H9 (cell line): ENCODE measurements around the gene ABHD17C. TPM values are rescaled to one million over a fixed set of nuclear protein-coding genes. Genes with fewer than 3 reads are reported as not detected.

Source experiments
- DNase-seq: peaks from one replicate; pipeline ENCODE4 v3.0.0-alpha.2; 2017
- H2AFZ ChIP-seq: one replicate; pipeline ENCODE4 v1.6.1; 2013; ENCODE audit warnings: mild to moderate bottlenecking, low read length, control low read depth, moderate library complexity
- H2AK5ac ChIP-seq: 2 replicates; pipeline ENCODE4 v1.6.1; 2013; ENCODE audit warnings: low read length, control low read depth, mixed read lengths; ENCODE audit not compliant: insufficient read length
- H2BK120ac ChIP-seq: one replicate; pipeline ENCODE4 v1.6.1; 2013; ENCODE audit warnings: low read depth, mild to moderate bottlenecking, low read length, control low read depth, inconsistent platforms; ENCODE audit not compliant: poor library complexity, severe bottlenecking
- H2BK12ac ChIP-seq: 2 replicates; pipeline ENCODE4 v1.6.1; 2013; ENCODE audit warnings: low read length, control low read depth, mixed read lengths, low read depth; ENCODE audit not compliant: insufficient read length
- H2BK15ac ChIP-seq: 2 replicates; pipeline ENCODE4 v1.6.1; 2013; ENCODE audit warnings: low read depth, low read length, control low read depth
- H2BK20ac ChIP-seq: one replicate; pipeline ENCODE4 v1.6.1; 2013; ENCODE audit warnings: low read depth, mild to moderate bottlenecking, low read length, control low read depth, inconsistent platforms; ENCODE audit not compliant: poor library complexity, severe bottlenecking
- H2BK5ac ChIP-seq: 2 replicates; pipeline ENCODE4 v1.6.1; 2013; ENCODE audit warnings: low read length, control low read depth, mixed read lengths; ENCODE audit not compliant: insufficient read length
- H3K14ac ChIP-seq: 2 replicates; pipeline ENCODE4 v1.6.1; 2013; ENCODE audit warnings: low read length, control low read depth; ENCODE audit not compliant: insufficient read depth
- H3K18ac ChIP-seq: 2 replicates; pipeline ENCODE4 v1.6.1; 2013; ENCODE audit warnings: low read depth, mild to moderate bottlenecking, mixed read lengths, low read length, control low read depth; ENCODE audit not compliant: insufficient read length
- H3K23ac ChIP-seq: 2 replicates; pipeline ENCODE4 v1.6.1; 2013; ENCODE audit warnings: low read length, control low read depth, mixed read lengths, low read depth; ENCODE audit not compliant: insufficient read length
- H3K23me2 ChIP-seq: 2 replicates; pipeline ENCODE4 v1.6.1; 2013; ENCODE audit warnings: low read depth, mild to moderate bottlenecking, mixed read lengths, low read length, control low read depth; ENCODE audit not compliant: insufficient read length, poor library complexity, severe bottlenecking
- H3K27ac ChIP-seq: 2 replicates; pipeline ENCODE4 v1.5.1; 2013; ENCODE audit warnings: low read length, control low read depth, mixed read lengths, low read depth; ENCODE audit not compliant: insufficient read length
- H3K27me3 ChIP-seq: 2 replicates; pipeline ENCODE4 v1.6.1; 2013; ENCODE audit warnings: low read length, control low read depth, inconsistent platforms; ENCODE audit not compliant: insufficient read depth
- H3K4ac ChIP-seq: 2 replicates; pipeline ENCODE4 v1.6.1; 2013; ENCODE audit warnings: low read depth, mild to moderate bottlenecking, control low read depth, inconsistent platforms, low read length, moderate library complexity
- H3K4me1 ChIP-seq: 2 replicates; pipeline ENCODE4 v1.6.1; 2013; ENCODE audit warnings: low read length, control low read depth, inconsistent platforms; ENCODE audit not compliant: insufficient read depth
- H3K4me2 ChIP-seq: 2 replicates; pipeline ENCODE4 v1.6.1; 2013; ENCODE audit warnings: low read length, control low read depth, mixed read lengths; ENCODE audit not compliant: insufficient read length, insufficient read depth
- H3K56ac ChIP-seq: 2 replicates; pipeline ENCODE4 v1.6.1; 2013; ENCODE audit warnings: low read depth, mild to moderate bottlenecking, mixed read lengths, low read length, control low read depth; ENCODE audit not compliant: insufficient read length
- H3K79me1 ChIP-seq: 2 replicates; pipeline ENCODE4 v1.6.1; 2013; ENCODE audit warnings: low read depth, mild to moderate bottlenecking, moderate library complexity, low read length, control low read depth, inconsistent platforms; ENCODE audit not compliant: insufficient read depth, poor library complexity, severe bottlenecking
- H3K79me2 ChIP-seq: 2 replicates; pipeline ENCODE4 v1.6.1; 2013; ENCODE audit warnings: low read length, control low read depth, inconsistent platforms; ENCODE audit not compliant: insufficient read depth
- H3K9ac ChIP-seq: 2 replicates; pipeline ENCODE4 v1.6.1; 2013; ENCODE audit warnings: low read length, control low read depth, mixed read lengths; ENCODE audit not compliant: insufficient read length; ENCODE audit errors: extremely low read depth
- H3K9me3 ChIP-seq: one replicate; pipeline ENCODE4 v1.6.1; 2013; ENCODE audit warnings: low read depth, low read length, inconsistent platforms; ENCODE audit not compliant: control insufficient read depth
- H3T11ph ChIP-seq: one replicate; pipeline ENCODE4 v1.6.1; 2013; ENCODE audit warnings: mild to moderate bottlenecking, low read length, control low read depth, inconsistent platforms
- H4K20me1 ChIP-seq: one replicate; pipeline ENCODE4 v1.6.1; 2013; ENCODE audit not compliant: control insufficient read depth, insufficient read length, insufficient read depth
- H4K5ac ChIP-seq: 2 replicates; pipeline ENCODE4 v1.6.1; 2013; ENCODE audit warnings: low read depth, mild to moderate bottlenecking, mixed read lengths, low read length, control low read depth; ENCODE audit not compliant: insufficient read length
- H4K8ac ChIP-seq: replicated peaks from 2 replicates; pipeline ENCODE4 v1.6.1; 2013; ENCODE audit warnings: low read length, control low read depth, mixed read lengths, low read depth; ENCODE audit not compliant: insufficient read length
- H4K91ac ChIP-seq: 2 replicates; pipeline ENCODE4 v1.6.1; 2013; ENCODE audit warnings: low read depth, mild to moderate bottlenecking, moderate library complexity, mixed read lengths, low read length, control low read depth; ENCODE audit not compliant: insufficient read length
- H3K27ac Mint-ChIP-seq, 3 experiments: 2 replicates in 2 of 3; 3 replicates in 1 of 3; pipeline ENCODE4 v1.8.0; 2020 to 2021; ENCODE audit warnings: mixed read lengths in 3 of 3, mild to moderate bottlenecking in 1 of 3, moderate library complexity in 1 of 3
- H3K27me3 Mint-ChIP-seq: 2 replicates; pipeline ENCODE4 v1.8.0; 2021; ENCODE audit warnings: low read depth, mild to moderate bottlenecking, moderate library complexity, mixed read lengths
- H3K36me3 Mint-ChIP-seq, 3 experiments: 2 replicates in 2 of 3; 3 replicates in 1 of 3; pipeline ENCODE4 v1.8.0; 2020 to 2021; ENCODE audit warnings: low read depth in 3 of 3, mixed read lengths in 3 of 3; ENCODE audit not compliant: insufficient read depth in 1 of 3
- H3K4me1 Mint-ChIP-seq, 2 experiments: 2 replicates each; pipeline ENCODE4 v1.8.0; 2020; ENCODE audit warnings: mixed read lengths in 2 of 2
- H3K4me3 Mint-ChIP-seq, 2 experiments: 2 replicates in 1 of 2; 3 replicates in 1 of 2; pipeline ENCODE4 v1.8.0; 2020 to 2021; ENCODE audit warnings: mild to moderate bottlenecking in 2 of 2, mixed read lengths in 2 of 2, moderate library complexity in 1 of 2
- H3K9me3 Mint-ChIP-seq, 2 experiments: 2 replicates in 1 of 2; 3 replicates in 1 of 2; pipeline ENCODE4 v1.8.0; 2020; ENCODE audit warnings: mild to moderate bottlenecking in 2 of 2, mixed read lengths in 2 of 2, moderate library complexity in 1 of 2
- WGBS: extraction: QIAGEN DNeasy Blood & Tissue Kit; methylation state at CpG from one replicate; pipeline ENCODE4 v1.1.7; 2013; ENCODE audit warnings: missing lambda C conversion rate, low lambda C conversion rate, mixed read lengths; ENCODE audit not compliant: insufficient read length; ENCODE audit errors: extremely low coverage; 5-methylcytosine and 5-hydroxymethylcytosine counted together
- total RNA-seq: library from RNA; stranded (reverse); gene quantifications from 2 replicates; pipeline ENCODE4 v1.2.1, GENCODE V29; 2021
- TF ChIP-seq, protein P1 (sequence below): fragments of 200-600 bp; sonication (generic); conservative IDR thresholded peaks from 3 replicates; pipeline ENCODE4 v1.8.0; 2021; ENCODE audit warnings: antibody characterized with exemption, mild to moderate bottlenecking

Gene ABHD17C
- total RNA-seq, 1 experiment from 2014 or later: 21.5 TPM

DNA sequence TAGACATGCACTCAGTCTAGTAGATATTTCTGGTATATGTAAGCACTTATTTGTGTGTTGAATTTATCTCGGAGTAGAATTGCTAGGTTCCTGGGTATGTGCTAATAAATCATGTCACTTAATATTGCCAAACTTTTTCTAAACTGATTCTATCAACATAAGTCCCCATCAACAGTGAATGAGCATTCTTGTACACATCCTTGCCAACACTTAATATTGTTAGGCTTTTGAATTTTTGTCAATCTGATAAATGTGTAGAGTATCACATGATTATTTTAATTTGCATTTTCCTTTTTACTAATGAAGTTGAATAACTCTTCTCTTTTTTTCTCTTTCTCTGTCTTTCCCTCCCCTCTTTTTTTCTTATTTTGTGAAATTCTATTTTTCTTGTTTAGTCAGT, 50.8 kb downstream of the ABHD17C start:
- Mint-ChIP-seq H3K27ac (no peak overlapping the region), H3K4me3 (no peak overlapping the region), H3K36me3 (peaks cover 8 to 16% (median 12%) of the 10 kb centered on the region in 3 experiments; a peak in 6 of 7 replicates), H3K9me3 (peaks cover 2 to 8% of the 10 kb centered on the region in 2 experiments; a peak in 1 of 5 replicates), H3K4me1 (peaks cover 25 to 31% of the 10 kb centered on the region in 2 experiments), H3K27me3 (no peaks in the 10 kb centered on the region)
- Histone ChIP-seq H2BK12ac (no peak overlapping the region), H3K79me1 (no peaks in the 10 kb centered on the region), H3K14ac (no peak overlapping the region), H3K18ac (no peak overlapping the region), H3K9me3 (no peaks in the 10 kb centered on the region), H4K20me1 (no peaks in the 10 kb centered on the region), H2BK15ac (no peak overlapping the region), H4K5ac (no peak overlapping the region), H2BK20ac (no peak overlapping the region), H4K91ac (no peak overlapping the region), H2AK5ac (no peak overlapping the region), H3K4me2 (no peak overlapping the region), H3K56ac (no peak overlapping the region), H3K23me2 (no peaks in the 10 kb centered on the region), H3K27me3 (no peaks in the 10 kb centered on the region), H3T11ph (no peak overlapping the region), H3K23ac (no peak overlapping the region), H3K27ac (no peak overlapping the region), H3K4ac (no peak overlapping the region), H2BK120ac (no peak overlapping the region), H4K8ac (no peak overlapping the region), H3K4me1 (peaks cover 5% of the 10 kb centered on the region; the same call in 1 of the 2 replicates), H3K9ac (no peak overlapping the region), H3K79me2 (no peaks in the 10 kb centered on the region), H2AFZ (no peak overlapping the region), H2BK5ac (no peak overlapping the region)
- DNase-seq: no peak
- TF ChIP-seq, protein P1, sequence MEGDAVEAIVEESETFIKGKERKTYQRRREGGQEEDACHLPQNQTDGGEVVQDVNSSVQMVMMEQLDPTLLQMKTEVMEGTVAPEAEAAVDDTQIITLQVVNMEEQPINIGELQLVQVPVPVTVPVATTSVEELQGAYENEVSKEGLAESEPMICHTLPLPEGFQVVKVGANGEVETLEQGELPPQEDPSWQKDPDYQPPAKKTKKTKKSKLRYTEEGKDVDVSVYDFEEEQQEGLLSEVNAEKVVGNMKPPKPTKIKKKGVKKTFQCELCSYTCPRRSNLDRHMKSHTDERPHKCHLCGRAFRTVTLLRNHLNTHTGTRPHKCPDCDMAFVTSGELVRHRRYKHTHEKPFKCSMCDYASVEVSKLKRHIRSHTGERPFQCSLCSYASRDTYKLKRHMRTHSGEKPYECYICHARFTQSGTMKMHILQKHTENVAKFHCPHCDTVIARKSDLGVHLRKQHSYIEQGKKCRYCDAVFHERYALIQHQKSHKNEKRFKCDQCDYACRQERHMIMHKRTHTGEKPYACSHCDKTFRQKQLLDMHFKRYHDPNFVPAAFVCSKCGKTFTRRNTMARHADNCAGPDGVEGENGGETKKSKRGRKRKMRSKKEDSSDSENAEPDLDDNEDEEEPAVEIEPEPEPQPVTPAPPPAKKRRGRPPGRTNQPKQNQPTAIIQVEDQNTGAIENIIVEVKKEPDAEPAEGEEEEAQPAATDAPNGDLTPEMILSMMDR: no peak
- no CpG with 5 or more reads among the region's 1 CpG for WGBS
